HG03460 (cell line): ENCODE data around the gene MED13L.

ENCODE experiments used
- ATAC-seq: cut with Tn5 transposase; IDR thresholded peaks from one replicate; pipeline ENCODE4 v1.9.1; 2021; ENCODE audit not compliant: unreplicated experiment

Gene MED13L

GRCh38 chr12:115956236-115956635 is 321.3 kb downstream of the MED13L start:
- no peak for ATAC-seq

- no peak for ATAC-seq
These were observed 324.0 kb downstream of the MED13L start for GRCh38 chr12:115953450-115953849.

DNA sequence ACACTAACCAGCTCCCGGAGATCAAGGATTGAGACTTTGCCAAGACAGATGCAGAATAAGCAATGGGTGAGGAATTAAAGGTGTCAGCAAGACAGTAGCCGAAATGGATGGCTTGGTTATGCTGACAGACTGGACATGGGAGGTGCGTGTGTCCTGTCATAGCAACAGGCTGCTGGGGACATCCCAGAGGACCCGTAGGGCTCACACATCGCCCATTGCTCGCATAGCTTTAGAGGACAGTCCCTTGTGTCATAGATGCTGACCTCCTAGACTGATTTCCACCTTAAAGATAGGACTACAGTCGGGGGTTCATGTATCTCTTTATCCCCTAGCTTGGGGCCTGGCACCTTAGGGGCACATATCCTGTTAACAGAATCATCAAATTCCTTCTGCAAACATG is 324.5 kb downstream of the MED13L start:
- ATAC-seq: no peak

DNA sequence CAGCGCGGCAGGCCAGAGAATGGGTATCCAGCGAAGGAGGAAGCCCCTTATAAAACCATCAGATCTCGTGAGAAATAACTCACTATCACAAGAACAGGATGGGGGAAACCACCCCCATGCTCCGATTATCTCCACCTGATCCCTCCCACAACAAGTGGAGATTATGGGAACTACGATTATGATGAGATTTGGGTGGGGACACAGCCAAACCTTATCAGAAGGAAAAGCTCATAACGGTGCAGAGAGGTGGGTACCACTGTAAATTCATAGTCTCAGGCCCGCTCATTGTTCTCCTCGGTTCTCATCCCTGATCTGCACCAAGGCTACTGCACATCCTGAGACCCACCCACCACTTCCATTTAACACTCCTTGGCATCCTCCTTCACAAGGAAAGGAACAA is 326.5 kb downstream of the MED13L start:
- ATAC-seq: no peak

GRCh38 chr12:115949675-115950074 is 327.8 kb downstream of the MED13L start:
- ATAC-seq: no peak

DNA sequence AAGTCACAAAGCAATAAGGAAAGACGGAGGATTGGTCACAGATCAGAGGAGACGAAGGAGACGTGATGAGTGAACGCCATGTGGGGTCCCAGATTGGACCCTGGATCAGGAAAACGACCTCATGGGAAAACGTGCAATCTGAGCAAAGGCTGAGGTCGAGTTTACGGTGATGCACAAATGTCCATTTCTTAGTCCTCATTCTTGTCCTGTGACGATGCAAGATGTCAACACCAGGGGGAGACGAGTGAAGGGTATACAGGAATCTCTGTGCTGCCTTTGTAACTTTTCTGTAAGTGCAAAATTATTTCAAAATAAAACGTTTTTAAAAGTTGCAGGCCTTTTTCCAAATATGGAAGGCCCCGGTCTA is 329.8 kb downstream of the MED13L start:
- ATAC-seq: no peak

DNA sequence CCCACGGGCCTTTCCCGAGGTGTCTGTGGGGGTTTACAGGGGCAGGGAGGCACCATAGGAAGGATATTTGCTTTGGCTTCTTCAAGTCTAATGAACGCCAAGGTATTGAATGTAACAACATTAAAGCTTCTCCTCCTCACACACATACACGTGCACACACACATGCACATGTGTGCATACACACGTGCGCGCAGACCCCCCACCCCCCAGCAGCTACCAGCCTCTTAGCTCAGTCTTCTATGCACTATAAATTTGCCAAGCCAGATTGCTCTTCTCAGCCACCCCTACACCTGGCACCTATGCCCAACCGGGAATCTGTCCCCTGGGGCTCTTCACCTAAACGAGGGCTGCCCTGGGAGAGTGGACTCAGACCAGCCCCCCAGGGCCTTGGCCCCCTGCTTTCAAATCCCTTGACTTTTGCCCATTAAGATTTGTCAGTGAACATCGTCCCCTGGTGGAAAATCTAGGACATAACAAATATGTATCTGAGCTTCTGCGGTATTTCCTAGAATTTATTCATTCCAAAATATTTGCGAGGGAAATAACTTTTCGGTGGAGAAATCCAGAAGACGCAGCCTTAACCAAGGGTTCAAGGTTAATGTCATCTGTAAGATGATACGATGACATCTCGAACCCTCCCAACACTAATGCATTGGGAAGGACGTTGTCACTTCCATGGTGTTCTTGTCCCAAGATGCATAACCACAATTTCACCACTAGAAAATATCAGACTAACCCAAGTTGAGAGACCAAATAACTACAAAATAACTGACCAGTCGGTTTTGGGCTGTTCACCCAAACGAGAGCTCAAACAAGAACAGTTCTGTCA is 330.4 kb downstream of the MED13L start:
- no peak for ATAC-seq

- no peak for ATAC-seq
These were observed 331.4 kb downstream of the MED13L start for GRCh38 chr12:115946092-115946491.

DNA sequence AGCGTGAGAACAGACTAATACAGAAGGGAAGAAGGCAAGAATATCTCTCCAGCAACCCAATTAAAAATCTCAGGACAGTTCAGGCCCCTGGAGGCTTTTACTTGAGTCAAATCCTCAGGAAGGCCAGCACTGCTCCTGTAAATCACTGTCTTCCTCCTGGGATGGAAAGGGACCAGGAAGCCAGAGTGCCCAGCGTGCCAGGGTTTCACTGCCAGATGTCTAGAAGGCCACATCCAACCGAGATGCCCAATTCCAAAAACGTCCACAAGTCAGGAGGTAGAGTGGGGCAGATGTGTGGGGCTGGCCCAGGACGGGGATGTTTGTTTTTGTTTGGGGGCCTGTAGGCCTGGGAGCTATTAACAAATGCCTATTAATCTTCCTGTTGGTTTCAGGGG is 332.0 kb downstream of the MED13L start:
- ATAC-seq: no peak

GRCh38 chr12:115944837-115945490 is 332.5 kb downstream of the MED13L start:
- ATAC-seq: no peak

GRCh38 chr12:115944392-115944742 is 333.1 kb downstream of the MED13L start:
- no peak for ATAC-seq

DNA sequence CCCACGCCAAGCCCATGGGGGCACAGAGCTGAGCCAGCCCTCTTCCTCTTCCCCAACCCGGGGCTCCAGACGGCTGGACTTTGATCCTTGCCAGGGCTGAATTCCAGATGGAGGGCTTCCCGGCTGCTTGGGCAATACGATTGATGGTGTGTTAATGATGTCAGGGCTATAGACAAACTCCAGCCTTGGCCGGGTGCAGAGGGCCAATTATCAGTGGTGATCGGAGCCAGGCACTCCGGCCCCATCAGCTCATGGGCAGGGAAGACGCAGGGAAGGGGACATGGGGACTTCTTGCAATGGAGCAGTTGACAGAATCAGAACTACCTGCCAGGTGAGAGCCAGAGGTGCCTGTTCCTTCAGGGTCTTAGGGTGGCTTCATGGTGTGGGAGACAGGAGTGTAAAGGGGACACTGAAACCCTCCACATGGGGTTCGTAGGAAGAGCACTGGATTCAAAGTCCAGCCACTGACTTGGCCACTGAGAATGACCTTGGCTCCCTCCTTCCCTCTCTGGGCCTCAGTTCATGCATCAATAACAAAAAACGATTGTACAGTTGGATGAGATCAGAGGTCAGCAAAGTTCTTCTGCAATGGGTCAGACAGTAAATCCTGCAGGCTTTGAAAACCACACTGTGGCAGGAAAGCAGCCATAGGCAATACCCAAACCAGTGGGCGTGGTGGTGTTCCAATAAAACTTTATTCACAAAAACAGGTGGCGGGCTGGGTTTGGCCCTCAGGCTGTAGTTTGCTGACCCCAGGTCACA is 333.7 kb downstream of the MED13L start:
- ATAC-seq: no peak

DNA sequence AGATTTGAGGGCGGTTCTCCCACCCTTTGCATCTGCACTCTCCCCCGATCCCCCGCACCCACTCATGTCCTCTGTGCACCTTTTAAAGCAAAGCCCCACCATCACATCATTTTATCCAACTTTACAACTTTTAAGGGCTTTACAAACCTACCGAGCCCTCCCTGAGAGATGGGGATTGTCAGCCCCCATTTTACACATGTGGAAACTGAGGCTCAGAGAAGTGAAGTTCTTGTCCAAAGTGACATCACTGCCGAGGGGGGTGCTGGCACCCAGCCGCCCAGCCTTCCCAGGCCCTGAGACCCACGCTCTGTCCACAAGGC is 334.2 kb downstream of the MED13L start:
- ATAC-seq: no peak

GRCh38 chr12:115942346-115942745 is 335.1 kb downstream of the MED13L start:
- ATAC-seq: no peak

GRCh38 chr12:115941362-115941761 is 336.1 kb downstream of the MED13L start:
- ATAC-seq: no peak

DNA sequence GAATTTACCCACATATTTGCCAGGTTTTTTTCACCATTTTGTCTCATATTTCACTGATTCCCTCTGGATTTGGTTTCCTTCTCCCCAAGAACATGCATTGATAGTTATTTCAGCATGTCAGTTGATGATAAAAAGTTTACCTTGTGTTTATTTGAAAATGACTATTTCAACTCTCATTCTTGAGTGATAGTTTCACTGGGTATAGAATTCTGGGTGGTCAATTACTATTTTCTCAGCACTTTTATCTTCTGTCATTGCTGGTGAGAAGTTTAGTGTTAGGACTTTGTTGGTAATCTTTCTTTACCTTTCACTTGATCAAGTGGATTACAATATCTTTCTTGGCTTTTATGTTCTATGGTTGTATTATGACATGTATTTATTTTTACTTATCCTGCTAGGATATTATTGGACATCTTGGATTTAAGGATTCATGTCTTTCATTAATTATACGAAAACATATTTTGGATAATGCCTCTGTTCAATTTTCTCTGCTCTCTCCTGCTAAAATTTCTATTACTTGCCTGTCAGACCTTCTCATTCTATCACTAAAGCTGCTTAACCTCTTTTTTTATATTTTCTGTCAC is 338.6 kb downstream of the MED13L start:
- ATAC-seq: no peak

DNA sequence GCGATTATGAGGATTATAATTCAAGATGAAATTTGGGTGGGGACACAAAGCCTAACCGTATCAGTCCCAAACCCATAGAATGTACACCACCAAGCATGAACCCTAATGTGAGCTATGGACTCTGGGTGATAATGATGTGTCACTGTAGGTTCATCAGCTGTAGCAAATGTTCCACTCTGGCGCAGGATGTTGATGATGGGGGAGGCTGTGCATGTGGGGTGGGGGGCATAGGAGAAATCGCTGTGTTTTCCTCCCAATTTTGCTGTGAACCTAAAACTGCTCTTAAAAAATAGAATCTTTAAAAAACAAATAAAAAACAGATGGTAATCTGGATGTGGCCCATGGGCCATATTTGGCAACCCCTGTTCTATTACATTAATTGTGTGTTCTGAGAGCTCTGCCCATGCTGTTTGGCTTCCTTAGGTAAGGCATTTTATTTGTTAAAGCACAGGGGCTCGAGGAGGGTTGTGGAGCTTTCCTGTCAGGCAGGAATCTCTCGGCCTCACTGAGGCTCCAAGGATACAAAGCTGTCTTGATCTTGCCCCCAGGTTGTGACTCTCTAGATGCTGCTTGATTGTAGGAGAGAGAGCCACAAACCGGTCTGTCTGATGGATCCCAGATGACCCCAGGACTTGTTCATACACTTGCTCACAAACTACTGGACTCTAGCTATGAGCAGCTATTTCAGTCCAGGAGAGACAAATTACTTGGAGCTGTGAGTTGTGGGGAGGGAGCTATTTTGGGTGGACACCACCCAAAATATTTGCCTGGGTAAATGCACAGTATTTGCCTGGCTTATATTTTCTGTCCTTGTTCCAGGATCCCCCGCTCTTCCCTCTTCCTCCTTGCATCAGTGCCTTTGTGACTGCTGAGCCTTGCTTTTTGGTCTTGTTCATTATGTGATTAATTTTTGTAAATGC is 340.2 kb downstream of the MED13L start:
- no peak for ATAC-seq

GRCh38 chr12:115934877-115935276 is 342.6 kb downstream of the MED13L start:
- no peak for ATAC-seq

DNA sequence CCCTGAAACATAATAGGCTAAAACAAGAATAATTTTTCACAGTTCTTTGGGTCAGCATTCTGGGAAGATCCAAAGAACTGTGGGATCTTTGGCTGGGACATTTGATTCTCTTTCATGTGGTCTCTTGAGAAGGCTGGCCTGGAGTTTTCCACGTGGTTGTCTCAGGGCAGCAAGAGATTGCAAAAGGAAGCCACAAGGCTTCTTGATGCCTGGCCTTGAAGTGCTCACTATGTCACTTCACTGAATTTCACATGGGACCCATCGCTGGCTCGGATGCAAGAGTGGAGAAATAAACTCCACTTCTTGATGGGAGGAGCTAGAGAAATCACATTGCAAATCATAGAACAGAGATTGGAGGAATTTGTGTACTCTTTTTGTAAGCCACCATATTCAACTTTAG is 343.4 kb downstream of the MED13L start:
- ATAC-seq: no peak

DNA sequence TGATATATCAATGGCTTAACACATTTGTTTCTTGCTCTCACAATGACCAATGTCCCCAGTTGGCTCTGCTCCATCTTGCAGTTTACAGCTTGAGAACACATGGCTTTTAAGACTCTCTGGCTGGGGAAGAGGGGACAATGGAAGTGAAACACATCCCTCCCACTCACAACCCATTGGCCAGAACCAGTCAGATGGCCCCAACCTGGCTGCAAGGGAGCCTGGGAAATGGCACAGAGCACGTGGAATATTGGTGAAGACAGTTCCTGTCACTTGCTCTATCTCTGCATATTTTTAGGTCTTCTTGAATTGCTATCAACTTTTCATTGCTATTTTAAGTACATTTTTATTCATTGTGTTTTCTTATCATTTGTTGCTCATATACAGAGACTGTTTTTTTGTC is 345.4 kb downstream of the MED13L start:
- ATAC-seq: no peak

GRCh38 chr12:115930336-115930735 is 347.2 kb downstream of the MED13L start:
- no peak for ATAC-seq
